Mesenchymal stem cell (in vitro differentiated cells and primary cell): Measurements from ENCODE around the gene KRTAP12-1.
"Not testable (repeated sequence)": the region's sequence is repeated elsewhere in the genome, so short reads cannot be mapped to it uniquely, and the experiment has no call there.

Source experiments
- DNase-seq: peaks from one replicate; pipeline ENCODE4 v3.0.0-alpha.2; 2013
- H2AFZ ChIP-seq: one replicate; pipeline ENCODE4 v1.6.1; 2013; ENCODE audit warnings: low read depth, mild to moderate bottlenecking, control low read depth, inconsistent platforms, low read length, moderate library complexity
- H2AK5ac ChIP-seq: 2 replicates; pipeline ENCODE4 v1.6.1; 2013; ENCODE audit warnings: low read length, moderate library complexity, mild to moderate bottlenecking, inconsistent platforms; ENCODE audit not compliant: severe bottlenecking
- H2BK120ac ChIP-seq: one replicate; pipeline ENCODE4 v1.6.1; 2013; ENCODE audit warnings: low read depth, mild to moderate bottlenecking, inconsistent platforms, low read length, moderate library complexity
- H2BK12ac ChIP-seq, 2 experiments: one replicate each; pipeline ENCODE4 v1.6.1; 2013; ENCODE audit warnings: inconsistent platforms in 2 of 2, low read length in 2 of 2, mild to moderate bottlenecking in 2 of 2, moderate library complexity in 2 of 2, control low read depth in 1 of 2
- H2BK15ac ChIP-seq: one replicate; pipeline ENCODE4 v1.6.1; 2013; ENCODE audit warnings: mild to moderate bottlenecking, low read depth, inconsistent platforms; ENCODE audit not compliant: poor library complexity, severe bottlenecking
- H2BK5ac ChIP-seq: 2 replicates; pipeline ENCODE4 v1.6.1; 2013; ENCODE audit warnings: low read depth, mild to moderate bottlenecking, low read length, control low read depth, inconsistent platforms; ENCODE audit not compliant: poor library complexity, severe bottlenecking
- H3K14ac ChIP-seq, 2 experiments: one replicate each; pipeline ENCODE4 v1.6.1; 2013; ENCODE audit warnings: inconsistent platforms in 2 of 2, low read length in 2 of 2, control low read depth in 1 of 2, mild to moderate bottlenecking in 1 of 2, moderate library complexity in 1 of 2
- H3K18ac ChIP-seq, 2 experiments: one replicate each; pipeline ENCODE4 v1.6.1; 2013; ENCODE audit warnings: inconsistent platforms in 2 of 2, low read length in 2 of 2, control low read depth in 1 of 2, low read depth in 1 of 2, mild to moderate bottlenecking in 1 of 2
- H3K23ac ChIP-seq, 2 experiments: one replicate each; pipeline ENCODE4 v1.6.1; 2013; ENCODE audit warnings: inconsistent platforms in 2 of 2, low read length in 2 of 2, mild to moderate bottlenecking in 2 of 2, moderate library complexity in 2 of 2, control low read depth in 1 of 2
- H3K27ac ChIP-seq: 2 replicates; pipeline ENCODE4 v1.5.1; 2013; ENCODE audit warnings: mild to moderate bottlenecking, moderate library complexity, low read length, control low read depth, inconsistent platforms; ENCODE audit not compliant: poor library complexity, severe bottlenecking
- H3K27me3 ChIP-seq, 2 experiments: 2 replicates each; pipeline versions ENCODE4 v1.6.1 to v1.7.0; 2013; ENCODE audit warnings: low read length in 2 of 2, mild to moderate bottlenecking in 2 of 2, moderate library complexity in 2 of 2, control low read depth in 1 of 2, inconsistent platforms in 1 of 2; ENCODE audit not compliant: control insufficient read depth in 1 of 2, insufficient read depth in 1 of 2
- H3K36me3 ChIP-seq, 2 experiments: 2 replicates each; pipeline versions ENCODE4 v1.6.1 to v1.7.0; 2013; ENCODE audit warnings: low read length in 2 of 2, control low read depth in 1 of 2, inconsistent platforms in 1 of 2, low read depth in 1 of 2, mild to moderate bottlenecking in 1 of 2; ENCODE audit not compliant: insufficient read depth in 2 of 2, control insufficient read depth in 1 of 2
- H3K4ac ChIP-seq, 2 experiments: one replicate each; pipeline ENCODE4 v1.6.1; 2013; ENCODE audit warnings: inconsistent platforms in 2 of 2, low read length in 2 of 2, mild to moderate bottlenecking in 2 of 2, moderate library complexity in 2 of 2, control low read depth in 1 of 2, low read depth in 1 of 2
- H3K4me1 ChIP-seq: 2 replicates; pipeline ENCODE4 v1.6.1; 2013; ENCODE audit warnings: low read depth, low read length, control low read depth; ENCODE audit not compliant: control insufficient read depth, insufficient read depth
- H3K4me2 ChIP-seq: 2 replicates; pipeline ENCODE4 v1.6.1; 2013; ENCODE audit warnings: low read length, mild to moderate bottlenecking, inconsistent platforms; ENCODE audit not compliant: poor library complexity, severe bottlenecking
- H3K4me3 ChIP-seq, 2 experiments: 2 replicates each; pipeline versions ENCODE4 v1.5.1 to v1.7.0; 2013; ENCODE audit warnings: low read length in 2 of 2, mild to moderate bottlenecking in 2 of 2, control low read depth in 1 of 2, low read depth in 1 of 2; ENCODE audit not compliant: insufficient read depth in 1 of 2
- H3K79me1 ChIP-seq: replicated peaks from 2 replicates; pipeline ENCODE4 v1.6.1; 2013; ENCODE audit warnings: mild to moderate bottlenecking, control low read depth, low read length, inconsistent platforms; ENCODE audit not compliant: poor library complexity, severe bottlenecking
- H3K9ac ChIP-seq: 2 replicates; pipeline ENCODE4 v1.7.0; 2013; ENCODE audit warnings: mild to moderate bottlenecking, low read length, moderate library complexity
- H3K9me3 ChIP-seq: 2 replicates; pipeline ENCODE4 v1.7.0; 2013; ENCODE audit warnings: mild to moderate bottlenecking, low read length; ENCODE audit not compliant: control insufficient read depth
- H4K8ac ChIP-seq: one replicate; pipeline ENCODE4 v1.6.1; 2013; ENCODE audit warnings: inconsistent platforms, mild to moderate bottlenecking, low read length, moderate library complexity
- H4K91ac ChIP-seq: one replicate; pipeline ENCODE4 v1.6.1; 2013; ENCODE audit warnings: mild to moderate bottlenecking, low read length, inconsistent platforms
- WGBS: methylation state at CpG from one replicate; pipeline ENCODE4 v1.1.7; 2013; ENCODE audit warnings: mixed read lengths; 5-methylcytosine and 5-hydroxymethylcytosine counted together

KRTAP12-1 gene

GRCh38 chr21:44667612-44668011 lies 14.4 kb downstream of the KRTAP12-1 start:
- H2AK5ac ChIP-seq: no peak overlapping the region
- H3K4me1 ChIP-seq: no peaks in the 10 kb centered on the region
- 72% methylated on average over 1 of the region's 1 CpG for WGBS
- H3K23ac ChIP-seq: no peak overlapping the region
- H2AFZ ChIP-seq: no peak overlapping the region
- H3K4me3 ChIP-seq: no peak overlapping the region
- H3K18ac ChIP-seq: no peak overlapping the region
- no peak overlapping the region for H3K14ac ChIP-seq
- no peak overlapping the region for H3K4ac ChIP-seq
- peaks cover 40% of the 10 kb centered on the region for H3K9me3 ChIP-seq
- no peak overlapping the region for H4K8ac ChIP-seq
- no peak overlapping the region for H2BK5ac ChIP-seq
- no peak overlapping the region for H3K4me2 ChIP-seq
- H3K27me3 ChIP-seq: no peaks in the 10 kb centered on the region
- no peak overlapping the region for H4K91ac ChIP-seq
- no peak for DNase-seq
- H2BK15ac ChIP-seq: no peak overlapping the region
- no peak overlapping the region for H3K27ac ChIP-seq
- H3K79me1 ChIP-seq: no peaks in the 10 kb centered on the region
- H2BK120ac ChIP-seq: no peak overlapping the region
- no peak overlapping the region for H3K9ac ChIP-seq
- H2BK12ac ChIP-seq: no peak overlapping the region
- H3K36me3 ChIP-seq: no peaks in the 10 kb centered on the region

GRCh38 chr21:44666401-44667320 lies 15.3 kb downstream of the KRTAP12-1 start, which contains the start of gene KRTAP12-2:
Gene KRTAP12-2, minus strand, starts transcription at chr21:44666927. Its CDS starts 41 bp downstream, at chr21:44666886.
- Histone ChIP-seq H3K4ac (no peak within 1 kb of the TSS), H3K9ac (no peak within 1 kb of the TSS), H3K23ac (no peak within 1 kb of the TSS), H2AK5ac (no peak within 1 kb of the TSS), H2BK5ac (no peak within 1 kb of the TSS), H2BK12ac (no peak within 1 kb of the TSS), H3K4me2 (no peak within 1 kb of the TSS), H2BK15ac (no peak within 1 kb of the TSS), H3K4me1 (no peaks in the 10 kb centered on the region), H2BK120ac (no peak within 1 kb of the TSS), H2AFZ (no peak within 1 kb of the TSS), H3K27me3 (no peaks in the 10 kb centered on the region), H4K8ac (no peak within 1 kb of the TSS), H3K79me1 (no peaks in the 10 kb centered on the region), H3K36me3 (no peaks in the 10 kb centered on the region), H3K27ac (no peak within 1 kb of the TSS), H3K14ac (no peak within 1 kb of the TSS), H4K91ac (no peak within 1 kb of the TSS), H3K18ac (no peak within 1 kb of the TSS), H3K4me3 (no peak within 1 kb of the TSS), H3K9me3 (peaks cover 38% of the 10 kb centered on the region)
- DNase-seq: no peak
- 64% methylated on average over 16 of the region's 19 CpGs for WGBS

- no peak overlapping the region for H3K18ac ChIP-seq
- H2BK12ac ChIP-seq: no peak overlapping the region
- H2BK5ac ChIP-seq: no peak overlapping the region
- H3K9ac ChIP-seq: no peak overlapping the region
- no peak overlapping the region for H4K8ac ChIP-seq
- H3K79me1 ChIP-seq: no peaks in the 10 kb centered on the region
- H3K4me1 ChIP-seq: no peaks in the 10 kb centered on the region
- no peak overlapping the region for H2AFZ ChIP-seq
- no peak overlapping the region for H2BK120ac ChIP-seq
- no peaks in the 10 kb centered on the region for H3K36me3 ChIP-seq
- H3K9me3 ChIP-seq: peaks cover 25% of the 10 kb centered on the region
- H3K27me3 ChIP-seq: no peaks in the 10 kb centered on the region
- no peak overlapping the region for H3K27ac ChIP-seq
- no peak overlapping the region for H2BK15ac ChIP-seq
- H3K23ac ChIP-seq: no peak overlapping the region
- H4K91ac ChIP-seq: no peak overlapping the region
- no peak overlapping the region for H3K4ac ChIP-seq
- no peak for DNase-seq
- H3K4me2 ChIP-seq: no peak overlapping the region
- 82% methylated on average over 5 of the region's 5 CpGs for WGBS
- H3K4me3 ChIP-seq: no peak overlapping the region
- H2AK5ac ChIP-seq: no peak overlapping the region
- H3K14ac ChIP-seq: no peak overlapping the region
Measured at GRCh38 chr21:44664691-44665090, 17.3 kb downstream of the KRTAP12-1 start.

- not testable (repeated sequence) for H2AFZ ChIP-seq, H3K4ac ChIP-seq, H2BK120ac ChIP-seq, H3K27ac ChIP-seq, H2BK12ac ChIP-seq, H2AK5ac ChIP-seq, H2BK5ac ChIP-seq, H3K79me1 ChIP-seq, H3K27me3 ChIP-seq, H3K18ac ChIP-seq, H3K14ac ChIP-seq, H3K9ac ChIP-seq, H4K8ac ChIP-seq, H4K91ac ChIP-seq, H2BK15ac ChIP-seq, H3K23ac ChIP-seq, H3K36me3 ChIP-seq, H3K4me1 ChIP-seq, H3K4me3 ChIP-seq, DNase-seq, H3K4me2 ChIP-seq
- WGBS: 57% methylated on average over 4 of the region's 7 CpGs
- peaks cover 13% of the 10 kb centered on the region for H3K9me3 ChIP-seq
Measured at GRCh38 chr21:44661567-44661966, 20.4 kb downstream of the KRTAP12-1 start.
